DOHH2 (cell line): ENCODE measurements around the gene SIGLEC7.

Experiments used
- CTCF ChIP-seq: fragments of 200-600 bp; sonication (generic); IDR thresholded peaks from one replicate; pipeline ENCODE4 v1.5.1; 2014; ENCODE audit warnings: antibody characterized with exemption, mild to moderate bottlenecking, low read depth, low read length; ENCODE audit not compliant: poor library complexity, severe bottlenecking
- EZH2phosphoT487 ChIP-seq: fragments of 200-600 bp; sonication (generic); IDR thresholded peaks from 2 replicates; pipeline ENCODE4 v1.6.1; 2017; ENCODE audit warnings: borderline replicate concordance, mild to moderate bottlenecking, antibody characterized with exemption, low read length, moderate library complexity, mixed read lengths

- TF ChIP-seq EZH2phosphoT487 = no peak
- no peak for TF ChIP-seq CTCF
Observed at GRCh38 chr19:51127755-51128154, 14.3 kb upstream of the SIGLEC7 start.
